Heart left ventricle (tissue), 13 donors: Measurements from ENCODE around the gene SCRN2.

Experiments
- CTCF ChIP-seq, 12 donors: fragments of 200-600 bp; sonication (generic) in 4 of 12; IDR thresholded peaks; one replicate each; pipeline versions ENCODE4 v1.5.0 to v1.8.0; 2018 to 2022; ENCODE audit warnings: antibody characterized with exemption in 12 of 12, mild to moderate bottlenecking in 5 of 12
- POLR2A ChIP-seq, 2 donors: fragments of 450-650 bp; IDR thresholded peaks; one replicate each; pipeline ENCODE4 v1.6.1; 2017; ENCODE audit warnings: antibody characterized with exemption in 2 of 2, mild to moderate bottlenecking in 2 of 2, moderate library complexity in 2 of 2
- donor health status: ischemic (EF 13 %, LVEDD 7.1; RV severe dilation, severe dysfunction).
- donor health status: DM: no; HTN: yes; CAD: no.
- donor health status: DM: no; HTN: no; CAD: no.
- donor health status: ischemic (EF 25% LVEDD 6.9; RV normal size, moderate dysfunction).
- donor health status: ischemic (EF 25% LVEDD 5.7; RV mildly dilated, moderate dysfunction).
- donor health status: ischemic (EF 35%, LVEDD 5.7; RV mildly dilated, moderate dysfunction).
- donor health status: nonischemic (EF 11% LVEDD 7.7; RV severe dilation, severe dysfunction).
- donor health status: DM: yes; HTN: yes; CAD: no.
- donor health status: PGD.
- donor health status: ischemic (EF 29% LVEDD 5.4; RV normal size, mild dysfunction).
- donor health status: nonischemic (EF 23%, LVEDD 6.1; RV moderate dilation, normal function).

- TF ChIP-seq CTCF (IDR thresholded peaks at IDR 0.05), result no peak
- TF ChIP-seq POLR2A (IDR thresholded peaks at IDR 0.05), result no peak
Measured at GRCh38 chr17:47845716-47846075, 4.6 kb upstream of the SCRN2 start.
